Prostate gland (tissue), 2 donors: Measurements from ENCODE around the gene RAB3GAP2.

Source experiments
- POLR2A ChIP-seq: fragments of 450-650 bp; IDR thresholded peaks from one replicate; pipeline ENCODE4 v1.6.1; 2016; ENCODE audit warnings: antibody characterized with exemption, mild to moderate bottlenecking
- POLR2AphosphoS5 ChIP-seq: sonication (generic); formaldehyde crosslinking; IDR thresholded peaks from one replicate; pipeline ENCODE4 v1.6.1; 2017; ENCODE audit warnings: antibody characterized with exemption
- TF ChIP-seq, protein P1 (sequence below), 4 experiments: fragments of 200-600 bp in 2 of 4; fragments of 450-650 bp in 2 of 4; sonication (generic) in 2 of 4; IDR thresholded peaks; 1 replicate in 3 of 4; 2 replicates in 1 of 4; pipeline ENCODE4 v1.5.1; 2016 to 2019; ENCODE audit warnings: antibody characterized with exemption in 4 of 4, mild to moderate bottlenecking in 2 of 4, moderate library complexity in 2 of 4

GRCh38 chr1:220144051-220144450, 128.2 kb downstream of the RAB3GAP2 start:
- TF ChIP-seq, protein P1, sequence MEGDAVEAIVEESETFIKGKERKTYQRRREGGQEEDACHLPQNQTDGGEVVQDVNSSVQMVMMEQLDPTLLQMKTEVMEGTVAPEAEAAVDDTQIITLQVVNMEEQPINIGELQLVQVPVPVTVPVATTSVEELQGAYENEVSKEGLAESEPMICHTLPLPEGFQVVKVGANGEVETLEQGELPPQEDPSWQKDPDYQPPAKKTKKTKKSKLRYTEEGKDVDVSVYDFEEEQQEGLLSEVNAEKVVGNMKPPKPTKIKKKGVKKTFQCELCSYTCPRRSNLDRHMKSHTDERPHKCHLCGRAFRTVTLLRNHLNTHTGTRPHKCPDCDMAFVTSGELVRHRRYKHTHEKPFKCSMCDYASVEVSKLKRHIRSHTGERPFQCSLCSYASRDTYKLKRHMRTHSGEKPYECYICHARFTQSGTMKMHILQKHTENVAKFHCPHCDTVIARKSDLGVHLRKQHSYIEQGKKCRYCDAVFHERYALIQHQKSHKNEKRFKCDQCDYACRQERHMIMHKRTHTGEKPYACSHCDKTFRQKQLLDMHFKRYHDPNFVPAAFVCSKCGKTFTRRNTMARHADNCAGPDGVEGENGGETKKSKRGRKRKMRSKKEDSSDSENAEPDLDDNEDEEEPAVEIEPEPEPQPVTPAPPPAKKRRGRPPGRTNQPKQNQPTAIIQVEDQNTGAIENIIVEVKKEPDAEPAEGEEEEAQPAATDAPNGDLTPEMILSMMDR (IDR thresholded peaks at IDR 0.05): no peak
- TF ChIP-seq POLR2A: no peak
- TF ChIP-seq POLR2AphosphoS5: no peak
